A673 (cell line): ENCODE data around the gene OBSCN.

Source experiments
- CTCF ChIP-seq: fragments of 300-800, 200-600 bp; sonication (generic); conservative IDR thresholded peaks from 2 replicates; pipeline ENCODE4 v1.5.1; 2017; ENCODE audit warnings: low read depth, mild to moderate bottlenecking, antibody characterized with exemption, low read length, moderate library complexity, mixed read lengths
- EZH2 ChIP-seq: fragments of 200-600 bp; sonication (generic); IDR thresholded peaks from 2 replicates; pipeline ENCODE4 v1.6.1; 2017; ENCODE audit warnings: borderline replicate concordance, low read depth, mild to moderate bottlenecking, mixed read lengths, antibody characterized with exemption, low read length; ENCODE audit not compliant: poor library complexity, severe bottlenecking

- TF ChIP-seq CTCF, result no peak
- no peak for TF ChIP-seq EZH2
Measured at GRCh38 chr1:228366062-228366865, 158.4 kb downstream of the OBSCN start.
